ENCODE results near the gene RGS19.
A peak's percentile ranks its signal among the peaks of the same experiment; 100 is the strongest.

The RGS19 gene

DNA sequence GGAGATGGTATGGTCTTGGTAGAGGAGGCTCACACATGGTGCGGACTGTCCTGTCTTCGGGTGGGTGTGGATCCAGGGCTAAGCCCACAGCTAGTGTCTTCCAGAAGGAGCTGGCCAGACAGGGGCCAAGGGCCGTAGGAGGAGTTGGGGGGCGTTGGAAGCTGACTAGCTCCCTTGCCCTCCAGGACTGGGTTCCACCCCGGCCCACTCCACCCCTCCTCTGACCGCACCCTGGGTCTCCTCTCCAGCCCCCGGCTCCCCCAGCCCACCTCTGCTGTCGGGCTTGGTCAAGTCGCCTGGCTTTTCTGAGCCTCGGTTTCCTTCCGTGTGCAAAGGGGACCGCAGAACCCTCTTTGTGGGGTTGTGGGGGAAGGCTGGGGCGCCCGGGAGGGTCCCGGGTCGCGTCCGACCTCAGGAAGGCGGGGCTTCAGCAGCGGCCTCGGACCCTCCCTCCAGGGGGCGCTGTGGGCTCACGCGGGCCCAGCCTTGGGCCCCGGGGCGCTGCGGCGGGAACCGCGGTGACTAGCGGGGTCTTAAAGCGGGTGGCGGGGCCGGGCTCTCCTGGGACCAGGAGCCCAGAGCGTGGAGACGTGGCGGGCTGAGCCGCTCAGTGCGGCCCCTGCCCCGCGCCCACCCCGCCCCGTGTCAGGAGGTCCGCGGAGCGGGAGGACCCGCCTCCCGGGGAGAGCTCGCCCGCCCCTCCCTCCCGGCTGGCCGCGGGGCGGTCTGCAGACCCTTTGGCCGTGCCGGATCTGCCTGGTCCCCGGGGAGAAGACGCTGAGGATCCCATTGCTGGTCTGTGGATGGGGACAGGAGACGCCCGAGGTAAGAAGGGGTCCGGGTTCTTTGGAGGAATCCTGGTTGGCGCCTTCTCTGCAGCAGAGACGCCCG lies 22.7 kb upstream of the RGS19 start:
- H3K27ac ChIP-seq, result no peak overlapping the region
- peak overlapping the region; percentile 64 for H3K4me3 ChIP-seq
- DNase-seq (ENCODE audit: low spot score), result no peak
- TF ChIP-seq, protein P1, sequence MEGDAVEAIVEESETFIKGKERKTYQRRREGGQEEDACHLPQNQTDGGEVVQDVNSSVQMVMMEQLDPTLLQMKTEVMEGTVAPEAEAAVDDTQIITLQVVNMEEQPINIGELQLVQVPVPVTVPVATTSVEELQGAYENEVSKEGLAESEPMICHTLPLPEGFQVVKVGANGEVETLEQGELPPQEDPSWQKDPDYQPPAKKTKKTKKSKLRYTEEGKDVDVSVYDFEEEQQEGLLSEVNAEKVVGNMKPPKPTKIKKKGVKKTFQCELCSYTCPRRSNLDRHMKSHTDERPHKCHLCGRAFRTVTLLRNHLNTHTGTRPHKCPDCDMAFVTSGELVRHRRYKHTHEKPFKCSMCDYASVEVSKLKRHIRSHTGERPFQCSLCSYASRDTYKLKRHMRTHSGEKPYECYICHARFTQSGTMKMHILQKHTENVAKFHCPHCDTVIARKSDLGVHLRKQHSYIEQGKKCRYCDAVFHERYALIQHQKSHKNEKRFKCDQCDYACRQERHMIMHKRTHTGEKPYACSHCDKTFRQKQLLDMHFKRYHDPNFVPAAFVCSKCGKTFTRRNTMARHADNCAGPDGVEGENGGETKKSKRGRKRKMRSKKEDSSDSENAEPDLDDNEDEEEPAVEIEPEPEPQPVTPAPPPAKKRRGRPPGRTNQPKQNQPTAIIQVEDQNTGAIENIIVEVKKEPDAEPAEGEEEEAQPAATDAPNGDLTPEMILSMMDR (IDR thresholded peaks at IDR 0.05), result no peak

DNA sequence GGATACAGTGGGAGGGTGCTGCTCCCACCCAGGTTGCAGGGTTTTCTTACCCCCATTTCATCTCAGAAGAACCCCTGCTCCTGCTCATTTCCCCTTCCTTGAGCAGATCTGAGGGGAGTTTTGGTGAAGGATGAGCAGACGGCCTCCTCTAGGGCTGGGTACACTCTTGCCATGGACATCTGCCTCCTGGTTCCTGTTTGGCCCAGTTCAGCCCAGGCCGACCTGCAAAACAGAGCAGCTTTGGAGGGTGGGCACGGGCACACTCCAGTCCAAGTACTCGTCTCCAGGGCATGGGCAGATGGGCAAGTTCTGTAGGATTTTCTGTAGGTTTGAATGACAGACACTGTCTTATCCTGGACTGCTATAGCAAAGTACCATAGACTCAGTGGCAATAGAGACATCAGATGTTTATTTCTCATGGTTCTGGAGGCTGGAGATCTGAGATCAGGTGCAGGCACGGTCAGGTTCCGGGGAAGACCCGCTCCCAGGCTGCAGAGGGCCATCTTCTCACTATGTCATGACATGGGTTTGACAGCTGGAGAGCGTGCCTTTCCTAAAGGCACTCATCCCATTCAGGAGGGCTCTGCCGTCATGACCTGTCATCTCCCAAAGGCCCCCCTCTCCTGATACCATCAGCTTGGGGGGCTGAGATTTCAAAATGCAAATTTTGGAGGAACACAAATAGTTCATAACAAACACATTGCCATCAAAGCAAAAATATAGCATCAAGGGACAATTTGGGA lies 21.8 kb upstream of the RGS19 start:
- no peak overlapping the region for H3K4me3 ChIP-seq

DNA sequence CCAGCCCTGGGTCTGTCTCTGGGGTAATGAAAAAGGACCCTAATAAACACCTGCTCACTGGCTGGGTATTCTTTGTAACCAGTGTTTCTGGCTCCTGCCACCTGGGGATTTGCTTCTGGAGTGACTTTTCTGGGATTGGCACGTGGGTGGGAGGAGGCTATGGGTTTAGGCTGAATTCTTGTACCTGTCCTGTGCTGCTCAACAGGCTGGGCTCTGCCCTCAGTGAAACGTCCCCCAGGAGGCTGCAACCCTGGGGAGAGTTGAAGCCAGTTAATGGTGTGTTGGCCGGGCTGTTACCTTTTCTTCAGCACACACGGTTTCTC lies 21.2 kb upstream of the RGS19 start:
- TF ChIP-seq, protein P1 (IDR thresholded peaks at IDR 0.05), result no peak
- Histone ChIP-seq H3K4me3 (no peak overlapping the region), H3K27ac (no peak overlapping the region)
- no peak for DNase-seq (ENCODE audit: low spot score)

More for the DNA sequence above, 21.8 kb upstream of the RGS19 start:
- no peak for DNase-seq (ENCODE audit: low spot score)
- TF ChIP-seq, protein P1 (IDR thresholded peaks at IDR 0.05), result no peak
- H3K27ac ChIP-seq, result no peak overlapping the region

DNA sequence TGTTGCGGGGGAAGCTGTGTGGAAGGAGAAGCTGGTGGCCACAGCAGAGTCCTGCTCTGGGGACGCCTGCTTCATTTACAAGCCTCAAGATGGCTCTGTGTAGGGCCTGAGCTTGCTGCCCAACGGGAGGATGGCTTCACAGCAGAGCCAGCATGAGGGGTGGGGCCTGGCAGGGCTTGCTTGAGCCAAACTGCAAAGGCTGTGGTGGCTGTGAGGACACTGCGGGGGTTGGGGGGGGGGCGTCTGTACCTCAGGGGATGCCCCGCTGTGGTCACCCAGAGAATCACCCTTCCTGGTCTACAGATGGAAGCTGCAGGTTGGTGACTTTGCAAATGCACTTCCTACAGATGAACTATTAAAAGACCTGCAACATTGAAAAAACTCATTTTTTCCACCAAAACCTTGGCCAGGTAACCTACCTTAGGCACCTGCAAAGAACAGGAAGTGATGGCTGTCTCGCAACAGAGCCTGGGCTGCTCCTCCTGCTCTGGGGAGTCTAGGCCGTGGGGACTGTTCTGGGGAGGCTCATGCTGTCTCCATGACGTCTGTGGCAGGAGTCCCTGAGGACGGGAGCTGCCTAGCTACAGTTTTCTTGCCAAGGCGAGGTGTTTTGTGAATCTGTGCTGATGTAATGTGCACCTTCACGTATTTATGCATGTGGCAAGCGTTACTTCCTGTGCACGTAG lies 20.7 kb upstream of the RGS19 start:
- Histone ChIP-seq H3K4me3 (no peak overlapping the region), H3K27ac (no peak overlapping the region)
- TF ChIP-seq, protein P1 (IDR thresholded peaks at IDR 0.05), result no peak
- DNase-seq (ENCODE audit: low spot score), result no peak

DNA sequence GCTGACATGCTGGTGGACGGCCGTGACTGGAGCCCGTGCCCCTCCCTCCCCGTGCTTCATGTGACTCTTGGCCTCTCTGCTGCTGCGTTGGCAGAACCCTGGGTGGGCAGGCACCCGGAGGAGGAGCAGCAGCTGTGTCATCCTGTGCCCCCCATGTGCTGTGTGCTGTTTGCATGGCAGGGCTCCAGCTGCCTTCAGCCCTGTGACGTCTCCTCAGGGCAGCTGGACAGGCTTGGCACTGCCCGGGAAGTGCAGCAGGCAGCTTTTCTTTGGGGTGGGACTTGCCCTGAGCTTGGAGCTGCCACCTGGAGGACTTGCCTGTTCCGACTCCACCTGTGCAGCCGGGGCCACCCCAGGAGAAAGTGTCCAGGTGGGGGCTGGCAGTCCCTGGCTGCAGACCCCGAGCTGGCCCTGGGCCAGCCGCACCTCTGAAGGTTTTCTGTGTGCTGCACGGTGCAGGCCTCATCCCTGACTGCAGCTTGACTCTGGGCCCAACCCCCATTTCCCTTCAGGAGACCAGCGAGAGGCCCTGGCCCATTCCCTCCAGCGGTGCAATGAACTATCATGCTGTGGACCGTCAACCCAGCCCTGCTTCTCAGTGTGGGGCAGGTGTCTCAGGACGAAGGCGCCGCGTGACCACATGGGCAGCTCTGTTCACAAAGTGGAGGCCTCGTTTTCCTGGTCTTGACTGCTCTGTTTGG lies 19.9 kb upstream of the RGS19 start:
- Histone ChIP-seq H3K4me3 (no peak overlapping the region), H3K27ac (no peak overlapping the region)
- DNase-seq (ENCODE audit: low spot score), result no peak
- TF ChIP-seq, protein P1 (IDR thresholded peaks at IDR 0.05), result no peak

DNA sequence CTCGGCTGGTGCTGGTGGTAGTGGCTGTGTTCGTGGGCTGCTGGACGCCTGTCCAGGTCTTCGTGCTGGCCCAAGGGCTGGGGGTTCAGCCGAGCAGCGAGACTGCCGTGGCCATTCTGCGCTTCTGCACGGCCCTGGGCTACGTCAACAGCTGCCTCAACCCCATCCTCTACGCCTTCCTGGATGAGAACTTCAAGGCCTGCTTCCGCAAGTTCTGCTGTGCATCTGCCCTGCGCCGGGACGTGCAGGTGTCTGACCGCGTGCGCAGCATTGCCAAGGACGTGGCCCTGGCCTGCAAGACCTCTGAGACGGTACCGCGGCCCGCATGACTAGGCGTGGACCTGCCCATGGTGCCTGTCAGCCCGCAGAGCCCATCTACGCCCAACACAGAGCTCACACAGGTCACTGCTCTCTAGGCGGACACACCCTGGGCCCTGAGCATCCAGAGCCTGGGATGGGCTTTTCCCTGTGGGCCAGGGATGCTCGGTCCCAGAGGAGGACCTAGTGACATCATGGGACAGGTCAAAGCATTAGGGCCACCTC lies 19.2 kb upstream of the RGS19 start:
- Histone ChIP-seq H3K27ac (no peak overlapping the region), H3K4me3 (no peak overlapping the region)
- DNase-seq (ENCODE audit: low spot score), result no peak
- TF ChIP-seq, protein P1 (IDR thresholded peaks at IDR 0.05), result no peak
